GM19099 (cell line): ENCODE results near the gene RPTOR.

Experiments
- POLR2A ChIP-seq: IDR thresholded peaks from 3 replicates; pipeline ENCODE4 v1.6.1; 2011; ENCODE audit warnings: low read depth; ENCODE audit not compliant: insufficient read length; ENCODE audit errors: extremely low read depth

Gene RPTOR

GRCh38 chr17:80510772-80511171 lies 33.9 kb upstream of the RPTOR start:
- TF ChIP-seq POLR2A: no peak

- TF ChIP-seq POLR2A: no peak
These were observed 33.1 kb upstream of the RPTOR start for GRCh38 chr17:80511222-80512180.

- TF ChIP-seq POLR2A: no peak
These were observed 32.4 kb upstream of the RPTOR start for GRCh38 chr17:80512233-80512632.

GRCh38 chr17:80513201-80513600 lies 31.4 kb upstream of the RPTOR start:
- no peak for TF ChIP-seq POLR2A

- TF ChIP-seq POLR2A: no peak
These were observed 30.7 kb upstream of the RPTOR start for GRCh38 chr17:80513892-80514291.

GRCh38 chr17:80516171-80516932 lies 28.3 kb upstream of the RPTOR start:
- TF ChIP-seq POLR2A: no peak

GRCh38 chr17:80517641-80518040 lies 27.0 kb upstream of the RPTOR start:
- no peak for TF ChIP-seq POLR2A

GRCh38 chr17:80518392-80518791 lies 26.2 kb upstream of the RPTOR start:
- no peak for TF ChIP-seq POLR2A

- TF ChIP-seq POLR2A: no peak
These were observed 25.4 kb upstream of the RPTOR start for GRCh38 chr17:80519091-80519781.

- no peak for TF ChIP-seq POLR2A
These were observed 23.7 kb upstream of the RPTOR start for GRCh38 chr17:80520810-80521455.

- no peak for TF ChIP-seq POLR2A
These were observed 21.4 kb upstream of the RPTOR start for GRCh38 chr17:80523054-80523744.

- TF ChIP-seq POLR2A: no peak
These were observed 20.5 kb upstream of the RPTOR start for GRCh38 chr17:80523956-80524712.

- TF ChIP-seq POLR2A: no peak
These were observed 18.3 kb upstream of the RPTOR start for GRCh38 chr17:80526116-80526910.

GRCh38 chr17:80527016-80527645 lies 17.5 kb upstream of the RPTOR start:
- no peak for TF ChIP-seq POLR2A
